OCI-LY1 (cell line): ENCODE data around the gene SHMT2.

Source experiments
- CTCF ChIP-seq: fragments of 200-600 bp; sonication (generic), shearing (Covaris generic); IDR thresholded peaks from 2 replicates; pipeline ENCODE4 v1.5.1; 2017; ENCODE audit warnings: mild to moderate bottlenecking, antibody characterized with exemption, low read length, moderate library complexity, mixed read lengths
- EZH2 ChIP-seq: fragments of 200-600 bp; sonication (generic), shearing (Covaris generic); IDR thresholded peaks from 2 replicates; pipeline ENCODE4 v1.8.0; 2017; ENCODE audit warnings: borderline replicate concordance, mixed run types, mild to moderate bottlenecking, antibody characterized with exemption, low read length, moderate library complexity, mixed read lengths

GRCh38 chr12:57270966-57271470 is 41.5 kb downstream of the SHMT2 start:
- TF ChIP-seq CTCF (peak; percentile 10; the same call in 1 of the 2 replicates), EZH2 (no peak)
